Activated gamma-delta T cell treated with Interleukin-2 at 50 U/mL for 16 hours (primary cell): ENCODE data around the gene MRGPRE.
"Not testable (repeated sequence)": the region's sequence is repeated elsewhere in the genome, so short reads cannot be mapped to it uniquely, and the experiment has no call there.

Experiments
- DNase-seq: peaks from one replicate; pipeline ENCODE4 v3.0.0-alpha.2; 2020

Gene MRGPRE, protein sequence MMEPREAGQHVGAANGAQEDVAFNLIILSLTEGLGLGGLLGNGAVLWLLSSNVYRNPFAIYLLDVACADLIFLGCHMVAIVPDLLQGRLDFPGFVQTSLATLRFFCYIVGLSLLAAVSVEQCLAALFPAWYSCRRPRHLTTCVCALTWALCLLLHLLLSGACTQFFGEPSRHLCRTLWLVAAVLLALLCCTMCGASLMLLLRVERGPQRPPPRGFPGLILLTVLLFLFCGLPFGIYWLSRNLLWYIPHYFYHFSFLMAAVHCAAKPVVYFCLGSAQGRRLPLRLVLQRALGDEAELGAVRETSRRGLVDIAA

DNA sequence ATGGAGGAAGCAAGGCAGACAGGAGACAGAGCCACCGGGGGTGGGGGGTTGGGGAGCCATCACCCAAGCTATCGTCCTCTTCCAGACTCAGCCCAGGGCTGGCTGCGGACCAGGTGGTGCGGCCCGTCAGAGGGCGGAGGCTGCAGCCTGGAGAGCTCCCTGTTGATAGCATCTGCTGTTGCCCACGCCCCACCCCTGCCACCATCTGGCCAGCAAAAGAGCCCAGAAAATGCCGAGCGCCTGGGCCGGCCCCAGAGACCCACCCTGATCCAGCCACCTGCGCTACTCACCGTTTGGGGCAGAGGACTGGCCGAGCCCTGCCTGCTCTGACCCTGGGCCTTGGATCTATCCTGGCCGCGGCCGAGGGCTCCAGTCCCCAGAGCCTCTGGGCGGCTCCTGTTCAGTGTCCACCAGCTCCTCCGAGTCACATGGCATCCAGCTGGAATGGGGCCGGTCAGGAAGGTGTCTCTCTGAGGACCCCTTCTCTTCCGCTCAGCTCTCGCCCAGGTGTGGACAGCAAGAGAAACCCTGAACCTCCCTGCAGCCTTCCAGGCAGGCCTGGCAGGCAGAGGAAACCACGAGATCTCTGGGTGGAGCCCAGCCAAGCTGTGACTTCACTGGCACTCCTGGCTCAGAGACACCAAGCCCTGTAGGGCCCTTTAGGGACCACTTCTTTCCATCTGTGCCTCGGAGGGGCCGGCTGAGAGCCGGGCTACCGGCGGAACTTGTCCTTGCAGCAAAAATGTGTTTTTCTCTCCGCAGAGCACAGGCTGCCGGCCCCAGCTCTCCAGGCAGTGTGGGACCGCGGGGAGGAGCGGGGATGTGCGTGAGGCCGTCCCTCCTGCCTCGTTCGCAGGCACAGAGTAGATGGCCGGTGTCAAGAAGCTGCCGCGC, at the start of gene MRGPRE:
MRGPRE (minus strand) TSS at position 567 of the 894 bp plus-strand sequence. CDS start 3,618 bp downstream, outside the sequence.
- DNase-seq: no peak

DNA sequence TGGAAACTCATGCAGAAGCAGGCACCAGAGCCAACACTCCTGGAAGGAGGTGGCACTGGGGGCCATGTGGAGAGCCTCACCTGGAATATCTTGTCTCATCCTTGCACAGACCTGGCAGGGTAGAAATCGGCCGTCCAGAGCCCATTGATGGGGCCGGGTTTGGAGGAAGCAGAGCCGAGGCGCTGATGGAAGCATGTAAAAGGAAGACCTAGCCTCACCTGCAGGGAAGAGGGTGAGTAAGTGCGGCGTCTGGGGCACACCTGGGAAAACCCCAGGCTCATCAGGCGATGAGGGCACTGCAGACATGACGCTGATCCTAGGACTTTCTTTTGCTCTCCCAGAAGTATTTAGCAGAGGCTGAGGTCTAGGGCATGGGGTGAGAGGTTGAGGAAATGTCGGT, 48.9 kb upstream of the MRGPRE start:
- not testable (repeated sequence) for DNase-seq

DNA sequence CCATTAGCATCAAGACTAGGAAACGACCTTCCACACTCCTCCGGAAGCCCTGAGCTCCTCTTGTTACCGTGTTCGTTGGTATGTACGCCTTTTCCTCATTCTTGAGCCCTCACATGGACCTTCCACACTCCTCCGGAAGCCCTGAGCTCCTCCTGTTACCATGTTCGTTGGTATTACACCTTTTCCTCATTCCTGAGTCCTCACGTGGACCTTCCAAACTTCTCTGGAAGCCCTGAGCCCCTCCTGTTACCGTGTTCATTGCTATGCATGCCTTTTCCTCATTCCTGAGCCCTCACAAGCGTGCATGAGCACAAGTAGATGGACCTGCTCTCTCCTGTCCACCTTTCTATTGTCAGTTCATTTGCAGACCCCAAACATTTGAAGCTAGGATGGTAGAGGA, 48.4 kb upstream of the MRGPRE start:
- not testable (repeated sequence) for DNase-seq

DNA sequence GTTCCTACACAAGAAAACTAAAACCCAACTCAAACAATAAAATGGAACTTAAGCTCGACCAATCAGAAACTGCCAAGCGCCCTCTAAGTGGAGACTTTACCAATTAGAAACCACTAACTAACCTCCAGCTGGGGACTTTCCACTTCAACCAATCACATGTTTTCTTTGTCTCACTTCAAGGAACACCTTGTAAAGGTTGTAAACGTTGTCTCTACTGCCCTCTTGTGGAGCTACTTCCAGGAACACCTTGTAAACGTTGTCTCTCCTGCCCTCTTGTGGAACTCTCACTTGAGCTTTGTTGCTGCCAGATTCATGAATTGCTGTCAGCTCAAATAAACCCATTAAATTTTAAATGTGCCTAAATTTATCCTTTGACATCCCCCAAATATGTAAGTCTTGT, 46.7 kb upstream of the MRGPRE start:
- DNase-seq: not testable (repeated sequence)

DNA sequence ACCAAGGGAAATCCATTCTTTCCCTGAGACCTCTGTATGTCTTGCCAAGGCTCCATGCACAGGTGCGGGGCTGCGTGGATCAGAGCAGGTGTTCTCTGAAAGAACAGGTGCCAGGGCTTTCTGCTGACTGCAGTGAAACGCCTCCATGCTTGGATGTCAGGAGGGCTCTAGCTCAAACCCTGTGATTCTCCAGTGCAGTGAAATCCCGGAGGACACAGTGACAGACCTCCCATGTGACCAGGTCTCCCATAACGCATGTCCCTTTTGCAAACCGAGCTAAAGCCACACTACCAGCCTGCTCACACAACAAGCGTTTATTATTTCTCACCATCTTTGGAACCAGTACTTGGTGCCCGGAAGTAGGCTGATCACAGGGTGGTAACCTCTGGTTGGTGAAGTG, 41.4 kb upstream of the MRGPRE start:
- DNase-seq: not testable (repeated sequence)

DNA sequence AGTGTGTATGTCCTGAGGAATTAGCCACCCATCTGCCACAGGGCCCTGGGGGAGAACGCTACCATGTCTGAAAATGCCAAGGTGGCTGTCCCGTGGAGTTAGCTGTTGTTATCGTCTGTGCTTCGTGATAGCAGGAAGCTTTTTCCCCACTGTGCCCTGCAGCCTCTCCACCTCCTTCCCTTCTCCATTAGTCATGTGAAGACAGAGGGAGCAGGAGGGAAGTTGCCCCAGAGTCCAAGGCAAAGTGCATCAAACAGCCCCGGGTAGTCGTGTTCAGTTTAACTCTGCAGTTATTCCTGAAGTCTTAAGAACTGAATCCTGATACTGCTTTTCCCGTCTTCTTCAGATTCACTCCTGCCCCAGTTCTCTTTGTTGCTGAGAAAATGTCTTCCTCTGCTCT, 30.3 kb upstream of the MRGPRE start:
- not testable (repeated sequence) for DNase-seq

DNA sequence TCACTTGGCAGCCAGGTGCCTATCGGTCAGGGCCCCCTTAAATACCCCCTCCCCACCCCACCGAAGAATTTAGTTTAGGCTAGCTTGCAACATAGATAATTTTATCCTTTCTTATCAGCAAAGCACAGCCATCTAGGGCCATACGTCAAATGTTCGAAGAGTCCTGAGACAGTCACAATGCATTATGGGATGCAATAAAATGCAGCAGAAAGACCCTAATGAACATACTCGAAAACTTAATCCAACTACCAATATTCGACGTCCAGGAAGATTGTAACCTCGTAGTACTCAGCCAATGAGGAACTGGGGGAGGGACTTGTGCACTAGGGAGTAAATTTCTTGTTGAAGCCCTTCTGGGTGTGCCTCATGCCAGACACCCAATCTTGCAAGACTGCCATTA, 29.6 kb upstream of the MRGPRE start:
- not testable (repeated sequence) for DNase-seq

DNA sequence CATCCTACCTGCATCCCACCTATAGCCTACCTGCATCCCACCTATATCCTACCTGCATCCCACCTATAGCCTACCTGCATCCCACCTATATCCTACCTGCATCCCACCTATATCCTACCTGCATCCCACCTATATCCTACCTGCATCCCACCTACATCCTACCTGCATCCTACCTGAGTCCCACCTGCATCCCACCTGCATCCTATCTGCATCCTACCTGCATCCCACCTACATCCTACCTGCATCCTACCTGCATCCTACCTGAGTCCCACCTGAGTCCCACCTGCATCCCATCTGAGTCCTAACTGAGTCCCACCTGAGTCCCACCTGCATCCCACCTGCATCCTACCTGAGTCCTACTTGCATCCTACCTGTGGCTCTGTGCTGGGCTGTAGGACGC, 25.3 kb upstream of the MRGPRE start:
- DNase-seq: not testable (repeated sequence)

DNA sequence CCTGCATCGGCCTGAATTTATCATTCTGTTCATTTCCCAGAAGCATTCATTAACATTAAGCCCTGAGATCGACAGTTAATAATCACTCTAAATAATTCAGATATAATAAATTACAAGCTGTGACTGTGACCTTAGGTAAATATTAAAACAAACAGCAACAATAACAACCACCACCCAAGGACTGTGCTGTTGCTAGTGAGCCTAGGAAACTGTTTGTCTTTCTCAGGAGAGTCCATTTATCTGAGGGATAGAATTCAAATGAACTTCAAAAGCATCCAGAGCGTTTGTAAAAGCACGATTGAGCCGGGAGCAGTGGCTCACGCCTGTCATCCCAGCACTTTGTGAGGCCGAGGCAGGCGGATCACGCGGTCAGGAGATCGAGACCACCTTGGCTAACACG, 23.0 kb upstream of the MRGPRE start:
- not testable (repeated sequence) for DNase-seq

DNA sequence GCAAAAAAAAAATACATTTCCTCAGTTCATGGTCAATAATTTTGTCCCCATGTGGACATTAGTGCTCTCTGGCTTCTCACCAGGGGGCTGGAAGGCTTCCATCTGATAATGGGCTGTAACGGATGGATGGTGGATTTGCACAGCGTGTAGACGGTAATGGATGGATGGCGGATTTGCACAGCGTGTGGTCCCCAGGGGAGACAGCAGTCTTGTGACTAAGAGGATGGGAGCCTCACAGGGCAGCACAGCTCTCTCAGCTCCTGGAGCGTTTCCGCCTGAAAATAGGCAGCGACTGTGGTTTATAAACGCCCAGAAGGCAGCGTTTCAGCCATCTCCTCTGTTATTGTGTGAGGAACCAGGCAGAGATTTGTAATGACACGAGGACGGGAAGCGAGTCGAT, 22.6 kb upstream of the MRGPRE start:
- not testable (repeated sequence) for DNase-seq

DNA sequence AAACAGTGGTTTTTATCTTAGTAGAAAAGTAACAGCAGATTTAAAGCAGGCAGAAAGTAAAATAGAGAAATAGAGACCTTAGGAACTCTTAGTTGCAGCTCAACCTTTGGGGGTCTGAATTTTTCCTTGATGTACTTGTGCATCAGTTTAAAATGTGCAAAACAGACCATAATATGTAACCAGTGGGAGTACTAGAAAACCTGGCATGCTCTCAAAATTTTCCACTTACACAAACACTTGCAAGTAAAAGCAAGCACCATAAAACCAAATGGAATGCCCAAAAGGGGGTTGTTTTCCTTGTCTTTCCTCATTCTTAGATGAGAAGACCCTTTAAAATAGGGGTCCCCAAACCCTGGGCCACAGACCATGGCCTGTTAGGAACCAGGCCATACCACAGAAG, 12.9 kb upstream of the MRGPRE start:
- no peak for DNase-seq

DNA sequence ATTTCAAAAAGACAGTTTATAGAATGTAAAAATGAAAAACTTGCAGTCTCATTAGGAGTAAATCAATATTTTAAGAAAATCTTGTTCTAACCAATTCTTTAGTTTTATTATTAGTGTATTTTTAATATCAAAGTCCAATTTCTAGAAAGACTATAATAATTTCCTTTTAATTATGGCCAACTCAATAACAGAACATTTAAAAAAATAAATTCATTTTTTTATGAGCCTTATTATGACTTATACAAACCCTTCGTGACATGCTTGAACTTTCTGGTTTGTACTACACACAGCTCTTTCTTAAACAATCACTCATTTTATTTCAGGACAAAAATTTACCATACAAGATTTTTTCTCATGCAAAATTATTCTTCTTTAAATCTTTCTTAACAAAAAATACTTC, 11.7 kb upstream of the MRGPRE start:
- DNase-seq: no peak

DNA sequence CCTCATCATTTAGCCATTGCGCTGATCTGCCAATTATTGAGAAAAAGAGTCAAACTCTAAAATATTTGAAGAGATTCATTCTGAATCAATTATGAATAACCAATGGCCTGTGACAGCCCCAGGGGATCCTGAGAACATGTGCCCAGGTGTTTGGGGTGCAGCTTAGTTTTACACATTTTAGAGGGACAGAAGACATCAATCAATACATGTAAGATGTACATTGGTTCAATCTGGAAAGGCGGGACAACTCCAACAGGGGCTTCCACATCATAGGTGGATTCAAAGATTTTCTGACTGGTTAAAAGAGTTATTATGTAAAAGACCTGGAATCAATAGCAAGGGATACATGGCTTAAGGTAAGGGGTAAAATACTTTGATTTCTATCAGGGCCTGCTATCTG, 4.9 kb upstream of the MRGPRE start:
- no peak for DNase-seq

DNA sequence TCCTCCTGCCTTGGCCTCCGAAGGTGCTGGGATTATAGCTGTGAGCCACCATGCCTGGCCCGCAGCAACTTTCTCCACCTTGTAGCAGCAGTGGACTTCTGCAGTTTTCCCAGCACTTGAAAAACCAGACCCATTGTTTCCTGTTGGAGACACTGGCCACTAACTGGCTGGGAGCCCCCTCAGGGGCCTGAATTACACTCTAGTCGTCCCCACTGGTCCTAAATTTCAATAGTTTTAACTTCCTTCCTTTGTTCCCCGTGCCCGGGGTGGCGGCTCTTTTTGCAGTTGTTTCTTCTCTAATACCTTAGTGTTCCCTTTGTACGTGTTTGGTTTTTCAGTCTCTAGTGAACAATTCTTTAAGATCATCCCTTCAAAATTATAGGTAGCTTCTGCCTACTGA, 2.6 kb upstream of the MRGPRE start:
- DNase-seq: no peak

DNA sequence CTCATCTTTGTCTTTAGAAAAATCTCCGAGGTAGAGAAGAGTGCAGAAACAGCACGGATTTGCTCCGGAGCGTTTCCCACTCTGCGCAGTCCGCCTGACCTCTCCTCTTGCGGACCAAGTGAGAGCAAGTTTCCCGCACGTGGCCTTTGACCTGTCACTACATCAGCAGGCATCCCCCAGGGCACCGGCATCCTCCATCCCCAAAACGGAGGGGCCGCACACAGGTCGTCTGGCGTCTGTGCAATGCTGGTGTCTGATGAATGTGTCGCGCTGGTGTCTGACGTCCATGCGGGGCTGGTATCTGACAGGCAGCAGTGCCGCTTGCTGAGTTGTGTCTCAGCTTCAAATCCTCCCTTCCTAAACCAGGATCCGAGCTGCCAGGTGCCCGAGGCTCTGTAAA, 739 bp upstream of the MRGPRE start:
- DNase-seq: no peak

DNA sequence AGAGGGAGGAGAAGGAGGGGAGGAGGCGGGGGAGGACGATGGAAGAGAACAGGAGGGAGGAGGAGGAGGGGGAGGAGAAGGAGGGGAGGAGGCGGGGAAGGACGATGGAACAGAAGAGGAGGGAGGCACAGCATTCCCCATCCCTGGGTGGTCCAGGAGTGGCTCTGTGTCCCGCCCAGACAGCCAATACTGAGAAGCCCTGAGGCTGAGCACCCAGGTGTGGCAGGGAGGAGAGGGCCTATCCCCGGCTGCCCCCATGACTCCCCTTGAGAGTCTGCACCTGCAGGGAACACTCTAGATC, 717 bp downstream of the MRGPRE start:
- no peak for DNase-seq

DNA sequence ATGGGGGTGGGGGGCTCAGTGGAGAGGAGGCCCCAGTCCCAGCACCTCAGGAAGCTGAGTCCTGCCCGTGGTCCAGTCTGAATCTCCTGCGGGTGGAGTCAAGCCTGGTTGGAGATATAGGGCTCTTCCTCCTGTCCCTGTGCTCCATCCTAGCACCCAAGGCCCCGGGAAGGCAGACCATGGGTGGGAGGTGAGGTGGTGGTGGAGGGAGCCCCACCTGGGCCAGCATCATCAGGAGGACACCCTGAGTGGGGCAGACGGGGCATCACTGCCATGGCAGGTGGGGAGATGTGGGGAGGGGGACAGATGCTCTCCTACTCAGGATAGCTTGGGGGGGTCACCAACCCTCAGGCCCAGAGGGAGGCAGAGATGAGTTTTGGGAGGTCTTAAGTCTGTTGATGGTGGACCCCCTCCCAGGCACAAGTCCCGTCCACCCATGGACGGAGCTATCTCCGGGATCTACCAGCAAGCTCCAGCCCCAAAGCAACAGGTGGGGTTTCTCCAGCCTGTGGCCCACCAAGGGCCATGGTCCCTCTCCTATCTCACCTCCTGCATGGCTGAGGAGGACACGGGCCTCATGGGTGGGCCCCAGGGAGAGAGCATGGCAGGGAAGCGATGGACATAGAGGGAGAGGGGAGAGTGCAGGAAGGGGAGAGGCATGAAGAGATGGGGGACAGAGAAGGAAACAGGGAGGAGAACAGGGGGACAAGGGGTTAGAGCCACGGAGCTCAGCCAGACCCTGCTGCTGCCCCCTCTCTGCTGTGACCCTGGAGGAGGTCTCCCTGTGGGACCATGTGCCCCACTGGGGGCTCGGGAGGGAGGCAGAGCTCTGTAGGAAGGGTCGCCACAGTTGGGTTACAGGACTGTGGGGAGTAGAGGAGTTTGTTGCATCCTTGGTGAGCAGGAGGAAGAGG, 1.3 kb downstream of the MRGPRE start:
- DNase-seq: no peak

DNA sequence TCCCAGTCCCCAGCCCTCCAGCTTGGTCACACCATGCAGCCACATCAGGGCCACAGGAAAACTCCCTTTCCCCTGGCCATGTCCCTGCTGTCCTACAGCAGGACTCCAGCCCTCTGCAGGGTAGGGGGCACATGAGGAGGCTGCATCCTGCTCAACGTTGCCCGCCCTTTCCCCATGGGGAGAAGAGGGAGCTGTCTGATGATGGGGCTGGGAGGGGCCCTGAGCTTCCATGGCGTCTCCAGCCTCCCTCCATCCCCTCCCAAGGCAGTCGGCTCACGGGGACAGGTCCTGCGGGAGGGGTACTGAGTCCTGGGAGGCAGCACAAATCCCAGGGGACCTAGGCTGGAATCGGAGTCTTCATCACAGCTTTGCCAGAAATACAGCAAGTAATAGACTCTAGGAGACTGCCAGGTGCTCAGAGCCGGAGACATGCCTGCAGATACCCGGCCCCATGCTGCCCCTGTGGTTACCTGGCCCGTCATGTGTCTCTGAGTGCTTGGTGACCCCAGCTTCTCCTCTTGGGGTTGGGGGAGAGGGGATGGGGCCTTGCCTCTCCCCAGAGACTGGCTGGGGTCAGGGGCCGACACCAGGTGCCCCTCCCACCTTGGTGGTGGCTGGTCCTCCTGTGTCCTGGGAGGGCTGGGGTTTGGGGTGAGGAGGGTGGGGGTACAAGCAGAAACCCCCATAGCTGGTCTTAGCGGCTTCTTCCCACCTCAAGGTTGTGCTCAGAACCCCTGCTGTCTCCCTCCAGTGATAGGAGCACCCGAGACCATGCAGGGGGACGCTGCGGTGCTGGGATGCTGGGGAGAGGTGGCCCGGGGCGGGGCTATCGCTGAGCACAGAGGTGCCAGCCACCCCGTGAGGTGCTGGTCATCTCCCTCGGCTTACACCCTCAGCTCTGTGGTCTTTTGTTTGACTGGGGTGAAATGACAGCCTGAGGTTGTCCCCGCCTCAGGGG, 2.3 kb downstream of the MRGPRE start:
- DNase-seq: no peak

DNA sequence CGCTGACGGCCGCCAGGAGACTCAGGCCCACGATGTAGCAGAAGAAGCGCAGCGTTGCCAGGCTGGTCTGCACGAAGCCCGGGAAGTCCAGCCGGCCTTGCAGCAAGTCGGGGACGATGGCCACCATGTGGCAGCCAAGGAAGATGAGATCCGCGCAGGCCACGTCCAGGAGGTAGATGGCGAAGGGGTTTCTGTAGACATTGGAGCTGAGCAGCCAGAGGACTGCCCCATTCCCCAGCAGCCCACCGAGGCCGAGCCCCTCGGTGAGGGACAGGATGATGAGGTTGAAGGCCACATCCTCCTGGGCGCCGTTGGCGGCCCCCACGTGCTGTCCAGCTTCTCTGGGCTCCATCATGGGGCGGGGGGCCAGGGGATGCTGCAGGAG, 3.8 kb downstream of the MRGPRE start:
- DNase-seq: no peak

DNA sequence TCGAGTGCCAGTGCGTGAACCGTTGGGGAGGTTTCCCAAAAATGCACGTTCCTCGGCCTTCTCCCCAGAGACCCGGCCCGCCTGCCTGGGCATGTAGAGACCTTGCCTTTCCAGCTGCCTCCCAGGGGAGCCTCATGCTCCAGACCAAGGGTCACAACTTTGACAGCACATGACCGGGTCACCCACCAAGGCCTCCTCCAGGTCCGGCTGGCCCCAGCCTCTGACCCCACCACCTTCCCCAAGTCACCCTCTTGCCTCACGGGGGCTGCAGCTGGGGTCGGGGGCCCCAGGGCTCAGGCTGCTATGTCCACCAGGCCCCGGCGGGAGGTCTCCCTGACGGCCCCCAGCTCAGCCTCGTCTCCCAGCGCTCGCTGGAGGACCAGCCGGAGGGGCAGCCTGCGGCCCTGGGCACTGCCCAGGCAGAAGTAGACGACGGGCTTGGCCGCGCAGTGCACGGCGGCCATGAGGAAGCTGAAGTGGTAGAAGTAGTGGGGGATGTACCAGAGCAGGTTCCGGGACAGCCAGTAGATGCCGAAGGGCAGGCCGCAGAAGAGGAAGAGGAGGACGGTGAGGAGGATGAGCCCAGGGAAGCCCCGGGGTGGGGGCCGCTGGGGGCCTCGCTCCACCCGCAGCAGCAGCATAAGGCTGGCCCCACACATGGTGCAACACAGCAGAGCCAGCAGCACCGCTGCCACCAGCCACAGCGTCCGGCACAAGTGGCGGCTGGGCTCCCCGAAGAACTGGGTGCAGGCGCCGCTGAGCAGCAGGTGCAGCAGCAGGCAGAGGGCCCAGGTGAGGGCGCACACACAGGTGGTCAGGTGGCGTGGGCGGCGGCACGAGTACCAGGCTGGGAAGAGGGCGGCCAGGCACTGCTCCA, 4.4 kb downstream of the MRGPRE start:
- DNase-seq: no peak
